Stimulated activated CD4-positive, alpha-beta T cell treated with anti-CD3 and anti-CD28 coated beads, Interleukin-15, amount 100 ng/mL, for 24 hours (primary cell): ENCODE data around the gene DRC3.

ENCODE experiments used
- DNase-seq: peaks from one replicate; pipeline ENCODE4 v3.0.0-alpha.2; 2020

DRC3 gene

DNA sequence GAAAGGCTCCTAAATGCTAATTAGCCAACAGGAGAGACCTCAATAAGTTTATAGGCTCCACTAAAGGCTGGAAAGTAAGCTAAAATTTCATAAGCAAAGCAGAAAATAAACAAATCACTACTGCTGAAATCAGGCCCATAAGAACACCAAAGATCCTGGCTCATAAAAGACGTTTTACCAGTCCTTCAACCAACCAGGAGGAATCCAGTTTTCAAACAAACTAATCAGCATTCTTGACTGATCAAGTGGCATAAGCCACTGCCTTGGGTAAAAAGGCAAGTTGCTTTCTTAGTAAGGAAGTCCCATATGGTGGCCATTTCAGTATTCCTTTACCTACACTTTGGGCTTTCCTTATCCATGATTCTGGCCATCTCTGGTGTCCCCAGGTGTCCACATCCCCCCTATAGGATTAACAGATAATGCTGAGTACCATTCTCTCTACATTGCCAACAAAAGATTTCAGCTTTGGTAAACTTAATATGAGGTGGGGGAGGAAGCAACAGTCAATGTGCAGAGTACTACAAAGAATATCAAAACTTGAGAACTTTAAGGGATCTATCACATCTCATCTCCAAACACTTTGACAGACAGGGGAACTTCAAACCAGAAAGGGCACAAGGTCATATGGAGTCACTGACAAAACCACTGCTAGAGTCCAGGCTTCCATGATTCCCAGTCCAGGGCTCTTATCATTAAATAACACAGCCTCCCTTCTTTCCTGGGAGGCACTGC lies 1.8 kb upstream of the DRC3 start:
- DNase-seq, result no peak

- DNase-seq, result no peak
Measured at GRCh38 chr17:17971431-17972125, 1.1 kb upstream of the DRC3 start.

- DNase-seq, result no peak
Measured at GRCh38 chr17:17972952-17973254, 241 bp downstream of the DRC3 start.

DNA sequence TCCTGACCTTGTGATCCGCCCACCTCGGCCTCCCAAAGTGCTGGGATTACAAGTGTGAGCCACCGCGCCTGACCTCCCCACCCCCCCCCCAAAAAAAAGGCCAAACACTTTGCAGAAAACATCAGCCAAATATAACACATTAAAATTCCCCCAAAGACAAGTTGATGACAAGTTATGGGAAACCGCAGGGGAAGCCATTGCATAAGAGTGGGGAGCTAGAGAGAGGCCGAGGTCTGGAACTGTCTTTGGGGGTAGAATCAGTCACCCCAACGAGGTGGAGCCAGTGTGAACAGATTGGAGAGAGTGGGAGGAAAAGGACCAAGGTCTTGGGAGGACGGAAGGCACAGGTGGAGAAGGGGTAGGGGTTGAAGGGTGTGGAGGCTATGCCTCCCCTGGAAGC lies 2.8 kb downstream of the DRC3 start:
- no peak for DNase-seq

GRCh38 chr17:17976931-17977570 lies 4.4 kb downstream of the DRC3 start:
- DNase-seq, result no peak

DNA sequence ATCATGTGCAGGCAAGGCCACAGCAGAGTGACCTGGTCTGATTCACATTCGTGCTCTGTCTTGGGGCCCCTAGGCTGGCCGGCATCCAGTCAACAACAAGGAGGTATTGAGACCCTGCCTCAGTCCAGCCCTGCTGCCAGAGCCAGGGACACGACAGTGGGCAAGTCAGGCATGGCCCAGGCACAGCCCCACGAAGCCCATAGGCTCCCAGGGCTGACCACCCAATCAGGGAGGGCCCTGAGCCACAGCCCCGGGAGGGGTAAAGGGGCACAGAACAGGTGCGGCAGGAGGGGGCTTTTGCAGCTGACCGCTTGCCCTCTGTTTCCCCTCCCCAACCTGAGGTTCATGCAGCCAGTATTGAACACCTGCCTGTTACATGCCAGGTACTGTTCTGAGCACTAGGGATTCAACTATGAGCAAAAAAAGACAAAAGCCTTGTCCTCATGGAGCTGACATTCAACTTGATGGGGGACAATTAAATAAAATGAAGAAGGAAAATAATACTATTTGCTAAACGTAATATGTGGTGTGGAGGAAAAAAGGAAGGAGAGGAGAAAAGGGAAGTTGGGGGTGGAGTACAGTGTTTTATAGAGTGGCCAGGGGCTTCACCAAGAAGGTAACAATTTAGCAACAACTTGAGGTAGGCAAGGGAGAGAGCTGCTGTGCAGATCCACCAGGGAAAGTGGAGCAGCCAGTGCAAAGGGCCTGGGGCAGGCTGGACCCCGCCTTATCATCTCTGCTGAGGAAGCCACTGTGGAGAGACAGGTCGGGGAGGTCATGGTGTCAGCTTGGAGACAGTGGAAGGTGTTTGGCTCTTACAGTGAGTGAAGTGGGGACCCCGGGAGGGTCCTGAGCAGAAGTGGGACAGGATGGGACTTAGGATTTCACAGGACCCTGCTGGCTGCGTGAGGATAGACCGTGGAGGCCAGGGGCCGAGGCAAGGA lies 6.1 kb downstream of the DRC3 start:
- DNase-seq, result no peak

- DNase-seq, result no peak
Measured at GRCh38 chr17:17979778-17980177, 7.1 kb downstream of the DRC3 start.

DNA sequence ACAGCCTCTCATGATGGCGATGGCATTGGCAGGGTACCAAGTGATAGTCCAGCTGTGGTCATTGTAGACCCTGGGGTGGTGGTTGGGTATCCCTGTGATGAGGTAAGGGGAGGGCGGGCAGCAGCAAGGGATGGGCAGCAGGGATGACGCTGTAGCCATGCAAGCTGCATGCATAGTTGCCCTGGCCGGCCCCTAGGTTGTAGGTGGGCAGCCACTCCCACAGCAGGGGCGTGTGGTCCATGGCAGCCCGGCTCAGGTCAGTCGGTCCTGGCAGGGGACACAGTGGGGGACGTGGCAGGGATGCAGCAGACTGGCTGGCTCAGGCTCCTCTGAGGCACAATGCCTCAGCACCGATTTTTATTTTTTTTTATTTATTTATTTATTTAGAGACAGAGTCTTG lies 8.7 kb downstream of the DRC3 start:
- DNase-seq, result no peak

DNA sequence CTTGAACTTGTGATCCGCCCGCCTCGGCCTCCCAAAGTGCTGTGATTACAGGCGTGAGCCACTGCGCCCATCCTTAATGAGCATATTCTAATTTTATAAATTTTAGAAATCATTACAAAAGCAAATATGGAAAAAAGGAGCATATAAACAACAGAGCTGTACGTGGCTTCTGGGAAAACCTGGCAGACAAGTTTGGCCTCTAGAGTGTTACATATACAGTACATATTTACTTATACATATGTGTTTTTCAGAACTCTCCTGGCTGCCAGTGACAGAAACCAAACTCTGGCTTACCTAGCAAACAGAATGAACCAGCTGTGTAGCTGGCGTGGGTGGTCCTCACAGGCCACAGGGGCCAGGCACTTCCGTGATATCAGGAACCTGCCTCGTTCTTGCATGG lies 10.1 kb downstream of the DRC3 start:
- no peak for DNase-seq

GRCh38 chr17:17983376-17983775 lies 10.7 kb downstream of the DRC3 start:
- DNase-seq, result no peak

DNA sequence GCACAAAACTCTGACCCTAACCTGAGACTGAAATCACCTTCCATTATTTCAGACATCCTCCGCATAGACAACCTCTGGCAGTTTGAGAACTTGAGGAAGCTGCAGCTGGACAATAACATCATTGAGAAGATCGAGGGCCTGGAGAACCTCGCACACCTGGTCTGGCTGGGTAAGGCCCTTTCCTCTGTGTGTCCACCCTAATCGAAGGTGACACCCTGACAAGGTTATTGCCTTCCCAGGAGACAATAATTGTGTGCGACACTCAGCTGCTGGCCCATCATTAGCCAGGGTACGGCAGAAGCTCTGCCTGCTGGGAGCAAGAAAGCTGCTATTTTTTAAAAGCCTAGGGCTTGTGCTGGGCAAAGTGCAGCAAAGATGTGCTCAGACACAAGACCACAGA lies 11.1 kb downstream of the DRC3 start:
- no peak for DNase-seq

GRCh38 chr17:17985153-17985552 lies 12.5 kb downstream of the DRC3 start:
- no peak for DNase-seq

DNA sequence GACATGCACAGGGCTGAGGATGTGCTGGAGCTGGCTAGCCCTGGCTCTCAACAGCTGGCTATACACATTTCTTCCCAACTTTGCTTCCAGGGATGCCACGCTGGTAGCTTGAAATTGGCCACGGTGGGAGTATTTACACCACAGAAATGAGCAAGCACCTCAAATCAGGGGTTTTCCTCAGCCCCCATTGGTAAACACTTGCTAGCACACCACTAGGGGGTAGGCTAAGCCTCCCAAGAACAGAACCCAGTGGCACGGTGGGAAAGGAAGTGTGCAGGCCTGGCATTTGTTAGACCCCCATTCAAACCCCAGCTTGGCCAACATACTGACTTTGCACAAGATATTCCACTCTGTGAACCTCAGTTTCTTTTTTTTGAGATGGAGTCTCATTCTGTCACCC lies 12.9 kb downstream of the DRC3 start:
- DNase-seq, result no peak

DNA sequence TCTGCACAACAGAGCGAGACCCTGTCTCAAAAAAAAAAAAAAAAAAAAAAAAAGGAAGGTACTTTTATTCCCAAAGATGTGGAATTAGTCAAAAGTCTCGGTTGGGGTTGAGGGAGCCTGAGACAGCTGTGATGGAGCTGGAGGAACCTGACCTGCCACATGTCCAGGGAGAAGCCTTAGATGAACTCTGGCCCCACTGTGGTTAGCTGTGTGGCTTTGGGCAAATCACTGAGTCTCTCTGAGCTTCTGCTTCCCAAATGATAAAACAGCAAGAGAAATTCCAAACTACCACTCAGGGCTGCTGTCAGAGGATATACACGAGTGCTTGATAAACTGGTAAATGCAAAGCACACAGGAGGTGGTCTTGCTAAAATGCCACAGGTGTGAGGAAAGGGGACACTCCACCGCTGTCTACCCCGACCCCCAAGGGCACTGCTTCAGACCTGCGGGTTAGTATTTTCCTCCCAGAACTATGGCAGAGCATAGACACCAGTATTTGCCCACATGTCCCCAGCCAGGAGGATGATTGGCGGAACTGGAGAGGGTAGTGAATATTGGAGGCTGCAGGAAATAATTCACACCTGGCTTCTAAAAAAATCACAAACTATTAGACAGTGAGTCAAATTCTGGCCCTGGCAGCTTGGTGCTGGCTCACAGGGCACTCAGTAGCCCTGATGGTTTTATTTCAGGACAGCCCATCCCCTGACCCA lies 14.7 kb downstream of the DRC3 start:
- DNase-seq, result no peak

GRCh38 chr17:17987901-17988300 lies 15.2 kb downstream of the DRC3 start:
- no peak for DNase-seq

DNA sequence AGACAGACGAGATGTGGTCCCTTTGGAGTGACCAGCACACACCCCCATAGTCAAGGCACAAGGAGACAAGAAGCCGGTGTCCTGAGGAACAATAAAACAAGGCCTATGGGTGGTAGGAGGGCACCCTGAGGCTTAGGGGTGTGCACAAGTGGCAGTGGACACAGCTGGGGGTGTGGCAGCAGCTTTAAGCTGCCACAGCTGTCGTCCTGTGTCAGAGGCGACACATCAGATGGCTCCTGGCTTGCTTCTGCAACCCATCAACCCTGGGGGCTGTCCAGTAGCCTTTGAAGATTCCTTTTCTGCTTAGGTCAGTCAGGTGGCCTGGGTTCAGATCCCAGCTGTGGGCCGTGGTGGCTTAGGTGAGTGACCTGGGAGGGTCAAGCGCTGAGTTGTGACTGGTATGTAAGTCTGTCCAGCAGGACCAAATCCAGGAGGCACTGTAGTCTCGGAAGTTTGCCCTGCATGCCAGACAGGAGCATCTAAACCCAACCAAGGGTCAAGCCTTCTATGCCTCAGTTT lies 15.8 kb downstream of the DRC3 start:
- DNase-seq, result no peak

GRCh38 chr17:17989081-17989480 lies 16.4 kb downstream of the DRC3 start:
- no peak for DNase-seq

DNA sequence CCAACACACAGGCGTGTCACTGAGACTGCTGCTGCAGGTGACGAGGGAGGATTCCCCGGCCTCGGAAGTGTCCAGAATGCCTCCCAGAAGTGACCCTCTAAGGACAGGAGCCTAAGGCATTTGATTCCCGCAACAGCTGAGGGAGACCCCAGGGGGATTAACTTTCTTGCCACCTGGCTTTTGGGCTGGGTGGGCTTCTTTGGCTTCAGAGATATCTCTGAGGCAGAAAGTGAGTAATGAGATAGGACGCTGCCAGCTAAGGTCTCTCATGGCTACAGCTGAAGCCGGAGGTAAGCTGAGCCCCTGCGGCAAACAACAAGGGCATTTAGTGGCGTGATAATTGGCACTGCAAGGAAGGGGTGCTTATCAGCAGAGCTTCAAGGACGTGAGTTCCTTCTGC lies 17.0 kb downstream of the DRC3 start:
- no peak for DNase-seq

- DNase-seq, result no peak
Measured at GRCh38 chr17:17990282-17990681, 17.6 kb downstream of the DRC3 start.

DNA sequence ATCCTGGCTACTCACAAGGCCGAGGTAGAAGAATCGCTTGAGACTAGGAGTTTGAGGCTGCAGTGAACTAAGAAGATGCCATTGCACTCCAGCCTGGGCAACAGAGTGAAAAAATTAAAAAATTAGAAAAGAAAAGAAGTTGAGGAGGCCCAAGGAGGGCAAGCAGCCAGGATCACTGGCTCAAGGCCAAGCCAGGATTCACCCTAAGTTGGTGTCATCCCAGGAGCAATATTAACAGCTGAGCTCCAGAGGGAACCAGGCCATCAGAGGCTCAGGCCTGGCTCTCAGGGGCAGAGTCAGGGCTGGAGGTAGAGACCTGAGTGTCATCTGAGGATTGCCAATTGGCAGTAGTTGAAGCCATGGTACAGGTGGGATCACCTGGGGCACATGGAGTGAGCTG lies 20.7 kb downstream of the DRC3 start:
- DNase-seq, result no peak

DNA sequence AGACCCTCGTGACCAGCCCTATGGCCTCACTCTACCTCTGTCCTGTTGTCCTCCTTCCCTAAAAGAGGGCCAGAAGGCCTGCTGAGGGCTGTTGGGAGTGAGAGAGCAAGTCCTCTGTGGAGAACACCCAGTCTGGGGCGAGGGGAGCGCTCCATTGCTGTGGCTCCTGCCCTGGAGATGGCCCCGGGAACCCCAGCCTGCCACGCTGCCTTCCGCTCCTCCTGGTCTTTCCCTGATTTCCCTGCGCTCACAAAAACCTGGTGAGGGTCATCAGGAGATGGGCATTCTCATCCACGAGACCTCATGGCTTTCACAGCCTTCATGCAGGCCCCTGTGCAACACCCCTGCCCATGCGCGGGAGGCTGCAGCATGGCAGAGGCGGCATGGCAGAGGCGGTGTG lies 21.2 kb downstream of the DRC3 start:
- DNase-seq, result no peak

- DNase-seq, result peak; percentile 24
Measured at GRCh38 chr17:17994271-17995069, 21.8 kb downstream of the DRC3 start.
